ENCODE results near the gene SLIT3.

GRCh38 chr5:168768172-168768571 is 532.8 kb downstream of the SLIT3 start:
- TF ChIP-seq CSDC2 (CRISPR knock-in tag; IDR thresholded peaks at IDR 0.05) (no peak), ZNF70 (CRISPR knock-in tag; IDR thresholded peaks at IDR 0.05) (no peak), ISL1 (CRISPR knock-in tag; IDR thresholded peaks at IDR 0.05) (no peak), GLIS3 (CRISPR knock-in tag; IDR thresholded peaks at IDR 0.05) (no peak), ZFP3 (CRISPR knock-in tag; IDR thresholded peaks at IDR 0.05) (no peak), ZNF565 (CRISPR knock-in tag; conservative IDR thresholded peaks at IDR 0.05; ENCODE audit: low read depth) (no peak), BACH2 (CRISPR knock-in tag; IDR thresholded peaks at IDR 0.05; ENCODE audit: borderline replicate concordance) (no peak), ZFP30 (CRISPR knock-in tag; IDR thresholded peaks at IDR 0.05) (no peak), PPARA (CRISPR knock-in tag; IDR thresholded peaks at IDR 0.05; ENCODE audit: borderline replicate concordance) (no peak), TCF4 (CRISPR knock-in tag; IDR thresholded peaks at IDR 0.05; ENCODE audit: borderline replicate concordance) (no peak), PATZ1 (CRISPR knock-in tag; IDR thresholded peaks at IDR 0.05; ENCODE audit: borderline replicate concordance) (no peak), CREB5 (CRISPR knock-in tag; IDR thresholded peaks at IDR 0.05; ENCODE audit: low read depth) (no peak)

All from SK-N-SH treated with all-trans-retinoic acid at 6 μM for 48 hours (cell line).